Naive B cell (primary cell): ENCODE results near the gene GLMP. TPM values are rescaled to one million over a fixed set of nuclear protein-coding genes. Genes with fewer than 3 reads are reported as not detected.
A peak's percentile ranks its signal among the peaks of the same experiment; 100 is the strongest.

Experiments
- ATAC-seq, 2 donors: fragments of 150-1000 bp; cut with Tn5 transposase; 2 replicates each; pipeline ENCODE4 v1.10.0; 2021; ENCODE audit warnings: low read depth in 2 of 2, mild to moderate bottlenecking in 2 of 2, moderate library complexity in 2 of 2
- DNase-seq: peaks from one replicate; pipeline ENCODE4 v3.0.0; 2022
- H3K27ac Mint-ChIP-seq, 6 donors: one replicate each; pipeline ENCODE4 v1.8.0; 2020 to 2022; ENCODE audit warnings: mild to moderate bottlenecking in 6 of 6, mixed read lengths in 6 of 6, moderate library complexity in 5 of 6, inconsistent platforms in 2 of 6
- H3K27me3 Mint-ChIP-seq, 3 donors: one replicate each; pipeline ENCODE4 v1.8.0; 2021 to 2022; ENCODE audit warnings: mixed read lengths in 3 of 3, mild to moderate bottlenecking in 1 of 3
- H3K36me3 Mint-ChIP-seq, 2 donors: one replicate each; pipeline ENCODE4 v1.8.0; 2020 to 2022; ENCODE audit warnings: mixed read lengths in 2 of 2, inconsistent platforms in 1 of 2, mild to moderate bottlenecking in 1 of 2
- H3K4me1 Mint-ChIP-seq, 3 donors: one replicate each; pipeline ENCODE4 v1.8.0; 2020 to 2022; ENCODE audit warnings: mixed read lengths in 3 of 3, inconsistent platforms in 1 of 3, mild to moderate bottlenecking in 1 of 3, moderate library complexity in 1 of 3
- H3K4me3 Mint-ChIP-seq, 8 donors: one replicate each; pipeline ENCODE4 v1.8.0; 2020 to 2022; ENCODE audit warnings: mild to moderate bottlenecking in 8 of 8, mixed read lengths in 8 of 8, moderate library complexity in 8 of 8, inconsistent platforms in 2 of 8
- H3K9me3 Mint-ChIP-seq, 7 donors: one replicate each; pipeline ENCODE4 v1.8.0; 2020 to 2022; ENCODE audit warnings: mixed read lengths in 7 of 7, mild to moderate bottlenecking in 5 of 7, inconsistent platforms in 2 of 7, moderate library complexity in 1 of 7
- polyA plus RNA-seq, 6 donors: library from polyadenylated mRNA; unstranded; fragments of 300-500 nt; fragmentation: Illumina TruSeq; gene quantifications; one replicate each; pipeline ENCODE4 v1.2.3, GENCODE V29; 2021; ENCODE audit warnings: low read depth in 6 of 6

GLMP gene
- polyA plus RNA-seq, 6 donors from 2014 or later, result 6.3 to 13.4 (median 8.9) TPM

GRCh38 chr1:156282479-156283222 is 12.8 kb downstream of the GLMP start, which contains the start of gene SMG5:
Gene SMG5 (minus strand): TSS chr1:156282825. CDS start chr1:156282680, 145 bp downstream.
- Mint-ChIP-seq H3K27me3 (no peaks in the 10 kb centered on the region), H3K27ac (peak within 1 kb of the TSS; percentile 93 to 97 (median 95)), H3K4me3 (peak within 1 kb of the TSS; percentile 91 to 99 (median 97)), H3K9me3 (no peaks in the 10 kb centered on the region), H3K4me1 (peaks cover 38 to 45% (median 42%) of the 10 kb centered on the region in 3 donors), H3K36me3 (peaks cover 0 to 9% of the 10 kb centered on the region in 2 donors)
- DNase-seq (peak; percentile 95), ATAC-seq (peak; percentile 91)

GRCh38 chr1:156281693-156282478 is 13.6 kb downstream of the GLMP start:
- Mint-ChIP-seq H3K9me3 (no peaks in the 10 kb centered on the region), H3K27me3 (no peaks in the 10 kb centered on the region), H3K36me3 (peaks cover 0 to 16% of the 10 kb centered on the region in 2 donors), H3K4me3 (peak overlapping the region; percentile 91 to 99 (median 97)), H3K27ac (peak overlapping the region; percentile 63 to 96 (median 92)), H3K4me1 (peaks cover 39 to 45% (median 42%) of the 10 kb centered on the region in 3 donors)
- DNase-seq, result no peak
- ATAC-seq, result no peak

GRCh38 chr1:156281281-156281680 is 14.2 kb downstream of the GLMP start:
- Mint-ChIP-seq H3K36me3 (peaks cover 0 to 18% of the 10 kb centered on the region in 2 donors), H3K4me3 (peak overlapping the region; percentile 91 to 99 (median 97)), H3K27ac (peak overlapping the region in 4 of 6 donors; percentile 63 to 93 (median 74)), H3K9me3 (no peaks in the 10 kb centered on the region), H3K27me3 (no peaks in the 10 kb centered on the region), H3K4me1 (peaks cover 39 to 45% (median 42%) of the 10 kb centered on the region in 3 donors)
- peak in 1 of 2 donors; percentile 15 for ATAC-seq
- DNase-seq, result no peak

GRCh38 chr1:156279837-156280236 is 15.6 kb downstream of the GLMP start:
- DNase-seq (no peak), ATAC-seq (no peak)
- H3K4me3 Mint-ChIP-seq, result peak overlapping the region in 2 of 8 donors; percentile 69 to 91
- peaks cover under 1 to 24% of the 10 kb centered on the region in 2 donors for H3K36me3 Mint-ChIP-seq
- H3K27me3 Mint-ChIP-seq, result no peaks in the 10 kb centered on the region
- peaks cover 39 to 45% (median 42%) of the 10 kb centered on the region in 3 donors for H3K4me1 Mint-ChIP-seq
- H3K9me3 Mint-ChIP-seq, result no peaks in the 10 kb centered on the region
- peak overlapping the region in 2 of 6 donors; percentile 39 for H3K27ac Mint-ChIP-seq

- DNase-seq (no peak), ATAC-seq (no peak)
- Mint-ChIP-seq H3K27me3 (no peaks in the 10 kb centered on the region), H3K9me3 (no peaks in the 10 kb centered on the region), H3K4me3 (peak overlapping the region in 2 of 8 donors; percentile 12 to 33), H3K4me1 (peaks cover 15 to 23% (median 20%) of the 10 kb centered on the region in 3 donors), H3K36me3 (peaks cover 10 to 48% of the 10 kb centered on the region in 2 donors), H3K27ac (no peak overlapping the region)
Observed at GRCh38 chr1:156276966-156277381, 18.5 kb downstream of the GLMP start.

GRCh38 chr1:156276532-156276931 is 18.9 kb downstream of the GLMP start:
- no peak for DNase-seq
- Mint-ChIP-seq H3K36me3 (peaks cover 14 to 48% of the 10 kb centered on the region in 2 donors), H3K9me3 (no peaks in the 10 kb centered on the region), H3K27ac (no peak overlapping the region), H3K4me1 (peaks cover 13 to 21% (median 17%) of the 10 kb centered on the region in 3 donors), H3K4me3 (peak overlapping the region in 1 of 8 donors; percentile 51), H3K27me3 (no peaks in the 10 kb centered on the region)
- no peak for ATAC-seq

GRCh38 chr1:156270314-156270713 is 25.2 kb downstream of the GLMP start:
- H3K4me3 Mint-ChIP-seq, result no peak overlapping the region

GRCh38 chr1:156268336-156268735 is 27.1 kb downstream of the GLMP start:
- Mint-ChIP-seq H3K9me3 (no peaks in the 10 kb centered on the region), H3K27me3 (no peaks in the 10 kb centered on the region), H3K36me3 (peaks cover 37 to 49% of the 10 kb centered on the region in 2 donors), H3K4me1 (peaks cover 0 to 8% (median 0%) of the 10 kb centered on the region in 3 donors), H3K27ac (no peak overlapping the region), H3K4me3 (no peak overlapping the region)
- no peak for DNase-seq
- ATAC-seq, result no peak

More at GRCh38 chr1:156270314-156270713, 25.2 kb downstream of the GLMP start:
- H3K27me3 Mint-ChIP-seq, result no peaks in the 10 kb centered on the region
- no peak for ATAC-seq
- H3K4me1 Mint-ChIP-seq, result peaks cover 0 to 8% (median 0%) of the 10 kb centered on the region in 3 donors
- no peak for DNase-seq
- no peak overlapping the region for H3K27ac Mint-ChIP-seq
- no peaks in the 10 kb centered on the region for H3K9me3 Mint-ChIP-seq
- peaks cover 34 to 53% of the 10 kb centered on the region in 2 donors for H3K36me3 Mint-ChIP-seq

- H3K9me3 Mint-ChIP-seq, result no peaks in the 10 kb centered on the region
- peaks cover 0 to 8% (median 0%) of the 10 kb centered on the region in 3 donors for H3K4me1 Mint-ChIP-seq
- H3K36me3 Mint-ChIP-seq, result peaks cover 29 to 53% of the 10 kb centered on the region in 2 donors
- H3K4me3 Mint-ChIP-seq, result no peak overlapping the region
- DNase-seq (no peak), ATAC-seq (no peak)
- H3K27me3 Mint-ChIP-seq, result no peaks in the 10 kb centered on the region
- H3K27ac Mint-ChIP-seq, result no peak overlapping the region
Observed at GRCh38 chr1:156266051-156266450, 29.4 kb downstream of the GLMP start.

DNA sequence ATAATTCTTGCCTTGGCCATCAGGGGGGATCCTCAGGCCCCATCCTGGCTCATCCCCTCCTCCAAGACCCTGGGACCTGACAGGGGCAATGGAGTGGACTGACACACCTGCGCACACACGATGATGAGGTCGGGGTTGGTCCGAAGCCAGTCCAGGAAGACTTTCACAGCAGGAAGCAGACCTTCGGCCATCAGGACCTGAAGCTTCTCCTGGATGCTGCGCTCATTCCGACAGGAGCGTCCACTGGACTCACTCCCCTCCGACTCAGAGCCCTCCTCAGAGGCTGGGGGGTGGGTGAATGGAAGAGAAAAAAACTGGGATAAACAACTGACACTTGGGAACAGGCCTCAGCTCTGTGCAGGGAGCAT is 32.2 kb downstream of the GLMP start:
- H3K36me3 Mint-ChIP-seq, result peaks cover 43 to 69% of the 10 kb centered on the region in 2 donors
- peaks cover 0 to 8% (median 2%) of the 10 kb centered on the region in 3 donors for H3K4me1 Mint-ChIP-seq
- H3K4me3 Mint-ChIP-seq, result no peak overlapping the region
- H3K27ac Mint-ChIP-seq, result no peak overlapping the region
- ATAC-seq (no peak), DNase-seq (no peak)
- H3K27me3 Mint-ChIP-seq, result no peaks in the 10 kb centered on the region
- no peaks in the 10 kb centered on the region for H3K9me3 Mint-ChIP-seq

GRCh38 chr1:156262461-156263287 is 32.8 kb downstream of the GLMP start:
- no peak for ATAC-seq
- DNase-seq, result no peak
- peaks cover 42 to 74% of the 10 kb centered on the region in 2 donors for H3K36me3 Mint-ChIP-seq
- H3K27me3 Mint-ChIP-seq, result no peaks in the 10 kb centered on the region
- peaks cover 0 to 8% (median 2%) of the 10 kb centered on the region in 3 donors for H3K4me1 Mint-ChIP-seq
- H3K27ac Mint-ChIP-seq, result peak overlapping the region in 1 of 6 donors; percentile 61
- no peaks in the 10 kb centered on the region for H3K9me3 Mint-ChIP-seq
- no peak overlapping the region for H3K4me3 Mint-ChIP-seq

DNA sequence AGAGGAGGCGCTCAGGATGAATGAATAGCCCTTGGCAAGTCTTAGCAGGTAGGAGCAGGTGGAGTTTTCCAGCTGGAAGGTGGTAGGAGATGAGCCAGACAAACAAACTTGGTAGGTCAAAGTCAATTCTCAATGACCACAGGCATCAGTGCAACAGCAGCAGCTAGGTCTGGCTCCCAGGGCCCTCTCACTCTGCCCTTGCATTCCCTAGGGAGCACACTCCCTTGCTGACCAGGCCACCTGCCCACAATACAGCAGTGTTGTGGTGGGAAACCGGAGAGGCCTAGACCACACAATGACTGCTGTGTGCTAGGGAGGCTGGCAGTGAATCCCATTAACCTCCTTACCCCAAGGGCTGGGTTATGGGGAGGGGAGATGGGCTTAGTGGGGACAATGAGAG is 34.6 kb downstream of the GLMP start:
- H3K9me3 Mint-ChIP-seq, result no peaks in the 10 kb centered on the region
- no peak overlapping the region for H3K27ac Mint-ChIP-seq
- H3K36me3 Mint-ChIP-seq, result peaks cover 25 to 56% of the 10 kb centered on the region in 2 donors
- no peaks in the 10 kb centered on the region for H3K27me3 Mint-ChIP-seq
- ATAC-seq (no peak), DNase-seq (no peak)
- peaks cover 0 to 2% (median 0%) of the 10 kb centered on the region in 3 donors for H3K4me1 Mint-ChIP-seq
- no peak overlapping the region for H3K4me3 Mint-ChIP-seq

DNA sequence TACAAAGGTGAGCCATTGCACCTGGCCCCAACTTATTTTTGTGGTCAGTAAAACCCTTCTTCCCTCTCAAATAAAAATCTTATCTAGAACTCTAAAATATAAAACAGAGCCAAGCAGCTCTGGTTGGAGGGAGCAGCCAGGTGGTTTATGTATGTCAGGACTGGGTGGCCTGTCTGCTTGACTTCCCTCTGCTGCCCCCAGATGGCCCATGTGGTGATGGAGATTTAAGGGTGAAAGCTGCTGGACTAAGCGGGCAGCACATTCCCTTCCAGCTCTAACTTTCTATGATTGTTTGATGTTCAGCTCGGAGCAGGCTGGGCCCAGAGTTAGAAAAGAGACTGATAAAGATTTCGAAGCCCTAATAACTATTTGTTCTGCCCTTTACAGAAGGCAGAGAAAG is 35.7 kb downstream of the GLMP start:
- Mint-ChIP-seq H3K9me3 (no peaks in the 10 kb centered on the region), H3K4me3 (no peak overlapping the region), H3K4me1 (peaks cover 0 to 2% (median 0%) of the 10 kb centered on the region in 3 donors), H3K27ac (no peak overlapping the region), H3K27me3 (no peaks in the 10 kb centered on the region), H3K36me3 (peaks cover 20 to 47% of the 10 kb centered on the region in 2 donors)
- DNase-seq, result no peak
- ATAC-seq, result no peak
